ENCODE results near the gene SLC44A3.

SLC44A3 gene

GRCh38 chr1:94875794-94876193 is 55.6 kb downstream of the SLC44A3 start:
- no peak for ATAC-seq

GRCh38 chr1:94876362-94876761 is 56.2 kb downstream of the SLC44A3 start:
- no peak for ATAC-seq

GRCh38 chr1:94878329-94878728 is 58.2 kb downstream of the SLC44A3 start:
- no peak for ATAC-seq

GRCh38 chr1:94883691-94884090 is 63.5 kb downstream of the SLC44A3 start:
- peak; percentile 76 to 89 for ATAC-seq

- peak in 1 of 2 donors; percentile 11 for ATAC-seq
These were observed 63.9 kb downstream of the SLC44A3 start for GRCh38 chr1:94884106-94884505.

- ATAC-seq: no peak
These were observed 64.3 kb downstream of the SLC44A3 start for GRCh38 chr1:94884507-94884906.

GRCh38 chr1:94886361-94886760 is 66.2 kb downstream of the SLC44A3 start:
- ATAC-seq: no peak

- ATAC-seq: no peak
These were observed 66.9 kb downstream of the SLC44A3 start for GRCh38 chr1:94887106-94887505.

- no peak for ATAC-seq
These were observed 67.5 kb downstream of the SLC44A3 start for GRCh38 chr1:94887603-94888171.

- ATAC-seq: no peak
These were observed 68.0 kb downstream of the SLC44A3 start for GRCh38 chr1:94888201-94888600.

GRCh38 chr1:94892604-94893254 is 72.6 kb downstream of the SLC44A3 start:
- no peak for ATAC-seq

- ATAC-seq: no peak
These were observed 74.5 kb downstream of the SLC44A3 start for GRCh38 chr1:94894630-94895029.

- ATAC-seq: no peak
These were observed 75.4 kb downstream of the SLC44A3 start for GRCh38 chr1:94895518-94895917.

- ATAC-seq: no peak
These were observed 78.6 kb downstream of the SLC44A3 start for GRCh38 chr1:94898491-94899385.

- ATAC-seq: no peak
These were observed 79.6 kb downstream of the SLC44A3 start for GRCh38 chr1:94899756-94900155.

- ATAC-seq: no peak
These were observed 81.7 kb downstream of the SLC44A3 start for GRCh38 chr1:94901841-94902240.

- no peak for ATAC-seq
These were observed 83.3 kb downstream of the SLC44A3 start for GRCh38 chr1:94903280-94904009.

GRCh38 chr1:94905207-94905606 is 85.0 kb downstream of the SLC44A3 start:
- no peak for ATAC-seq

- no peak for ATAC-seq
These were observed 86.2 kb downstream of the SLC44A3 start for GRCh38 chr1:94906382-94906781.

- no peak for ATAC-seq
These were observed 87.0 kb downstream of the SLC44A3 start for GRCh38 chr1:94907136-94907535.

GRCh38 chr1:94908190-94908589 is 88.0 kb downstream of the SLC44A3 start:
- ATAC-seq: no peak

GRCh38 chr1:94908965-94909364 is 88.8 kb downstream of the SLC44A3 start:
- ATAC-seq: no peak

GRCh38 chr1:94909486-94909885 is 89.3 kb downstream of the SLC44A3 start:
- ATAC-seq: no peak
